Activated CD4-positive, alpha-beta T cell treated with anti-CD3 and anti-CD28 coated beads, Interleukin-2, amount 50 U/mL, for 16 hours (primary cell): ENCODE measurements around the gene TOGARAM2.

ENCODE experiments used
- DNase-seq: peaks from one replicate; pipeline ENCODE4 v3.0.0-alpha.2; 2020

Gene TOGARAM2

DNA sequence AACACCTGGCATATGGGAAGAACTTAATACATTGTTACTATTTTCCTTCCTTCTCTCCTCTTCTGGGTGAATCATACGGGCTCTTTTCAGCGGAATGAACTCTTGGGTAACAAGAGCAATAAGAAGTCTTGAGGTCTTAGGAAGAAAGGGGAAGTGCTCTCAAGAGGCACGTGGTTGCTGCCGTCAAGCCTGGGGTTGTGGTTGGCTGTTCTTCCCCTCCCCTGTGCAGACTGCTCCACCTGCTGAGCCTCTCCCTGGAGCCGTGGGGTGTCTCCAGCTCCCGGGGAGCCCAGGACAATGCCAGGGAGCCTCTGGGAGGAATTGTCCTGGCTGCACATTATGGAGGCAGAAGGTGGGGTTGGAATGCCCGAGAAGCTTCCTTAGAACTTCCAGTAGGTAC, 19.4 kb downstream of the TOGARAM2 start:
- no peak for DNase-seq

DNA sequence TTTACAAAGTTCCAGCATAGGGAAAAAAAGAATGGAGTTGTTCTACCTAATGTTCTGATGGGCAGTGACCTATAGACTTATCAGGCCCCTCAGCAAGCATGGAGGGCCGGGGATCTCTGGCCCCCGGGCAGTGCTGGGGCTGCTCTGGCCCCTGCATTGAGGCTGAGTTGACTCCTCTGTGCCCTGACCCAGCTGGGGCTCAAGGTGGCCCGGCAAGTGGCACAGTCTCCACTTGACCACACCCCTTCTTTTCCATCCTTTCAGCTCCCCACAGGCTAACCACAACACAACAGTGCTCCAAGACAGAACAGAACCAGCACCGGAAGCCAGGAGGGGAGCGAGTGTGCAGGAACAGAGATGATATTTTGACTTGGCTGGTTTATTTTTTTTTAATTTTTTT, 19.9 kb downstream of the TOGARAM2 start:
- no peak for DNase-seq

DNA sequence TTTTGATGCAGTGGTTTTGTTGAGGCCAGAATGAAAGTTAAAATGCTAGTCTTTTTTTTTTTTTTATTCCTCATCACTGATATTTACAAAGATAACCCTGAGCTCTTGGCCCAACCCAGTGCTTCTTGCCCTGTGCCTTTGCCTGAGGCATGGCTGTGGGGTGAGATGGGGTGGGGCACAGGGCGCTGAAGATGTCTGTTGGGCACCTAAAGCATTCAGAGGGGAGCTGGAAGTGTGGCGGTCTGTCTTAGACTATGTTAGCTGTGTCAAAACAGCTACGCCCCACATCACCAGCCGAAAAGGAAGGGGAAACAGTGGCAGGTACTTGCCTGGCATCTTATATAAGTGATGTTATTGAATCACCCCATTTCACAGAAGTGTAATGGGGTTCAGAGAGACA, 20.7 kb downstream of the TOGARAM2 start:
- DNase-seq: no peak

DNA sequence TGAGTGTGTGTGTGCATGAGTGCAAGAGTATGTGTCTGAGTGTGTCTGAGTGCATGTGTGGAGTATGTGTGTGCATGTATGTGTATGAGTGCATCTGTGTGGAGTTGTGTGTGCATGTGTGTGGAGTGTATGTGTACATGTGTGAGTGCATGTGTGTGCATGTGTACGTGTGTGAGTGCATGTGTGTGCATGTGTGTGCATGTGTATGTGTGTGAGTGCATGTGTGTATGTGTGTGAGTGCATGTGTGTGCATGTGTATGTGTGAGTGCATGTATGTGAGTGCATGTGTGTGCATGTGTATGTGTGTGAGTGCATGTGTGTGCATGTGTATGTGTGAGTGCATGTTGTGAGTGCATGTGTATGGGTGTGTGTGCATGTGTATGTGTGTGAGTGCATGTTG, 23.7 kb downstream of the TOGARAM2 start:
- no peak for DNase-seq

DNA sequence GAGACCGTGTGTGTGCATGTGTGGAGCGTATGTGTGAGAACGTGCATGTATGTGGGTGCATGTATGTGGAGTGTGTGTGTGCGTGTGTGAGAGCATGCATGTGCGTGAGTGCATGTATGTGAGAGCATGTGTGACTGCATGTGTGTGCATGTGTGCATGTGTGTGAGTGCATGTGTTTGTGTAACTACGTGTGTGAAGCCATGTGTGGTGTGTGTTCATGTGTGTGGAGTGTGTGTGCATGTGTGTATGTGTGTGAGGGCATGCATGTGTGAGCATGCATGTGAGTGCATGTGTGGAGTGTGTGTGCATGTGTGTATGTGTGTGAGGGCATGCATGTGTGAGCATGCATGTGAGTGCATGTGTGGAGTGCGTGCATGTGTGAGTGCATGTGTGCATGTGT, 24.2 kb downstream of the TOGARAM2 start:
- DNase-seq: no peak

DNA sequence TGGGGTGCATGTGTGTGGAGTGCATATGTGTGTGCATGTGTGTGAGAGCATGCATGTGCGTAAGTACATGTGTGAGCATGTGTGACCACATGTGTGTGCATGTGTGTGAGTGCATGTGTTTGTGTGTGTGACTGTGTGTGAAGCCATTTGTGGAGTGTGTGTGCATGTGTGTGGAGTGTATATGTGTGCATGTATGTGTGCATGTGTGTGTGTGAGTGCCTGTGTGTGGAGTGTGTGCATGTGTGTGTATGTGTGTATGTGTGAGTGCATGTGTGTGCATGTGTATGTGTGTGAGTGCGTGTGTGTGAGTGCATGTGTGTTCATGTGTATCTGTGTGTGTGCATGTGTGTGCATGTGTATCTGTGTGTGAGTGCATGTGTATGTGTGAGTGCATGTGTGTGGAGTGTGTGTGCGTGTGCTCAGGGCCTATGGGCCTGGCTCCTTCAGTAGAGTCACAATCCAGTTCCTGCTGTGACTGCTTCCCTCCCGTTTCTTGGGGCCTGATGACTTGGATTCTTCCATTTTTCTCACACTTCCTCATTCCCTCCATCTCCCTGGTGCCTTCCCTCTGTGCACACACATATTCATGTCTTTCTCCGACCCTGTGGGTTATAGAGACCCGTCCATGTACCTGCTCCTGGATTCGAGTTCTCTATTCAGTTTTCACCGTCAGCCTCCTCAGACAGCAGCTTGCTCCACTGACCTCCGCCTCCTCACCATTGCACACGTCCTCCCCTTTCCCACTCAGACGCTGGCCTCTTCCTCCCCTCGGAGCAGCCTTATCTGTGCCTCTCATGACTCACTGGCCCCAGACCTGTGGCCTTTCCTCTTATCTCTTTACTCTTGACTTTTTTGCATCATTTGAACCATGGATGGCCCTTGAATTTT, 25.2 kb downstream of the TOGARAM2 start:
- no peak for DNase-seq

DNA sequence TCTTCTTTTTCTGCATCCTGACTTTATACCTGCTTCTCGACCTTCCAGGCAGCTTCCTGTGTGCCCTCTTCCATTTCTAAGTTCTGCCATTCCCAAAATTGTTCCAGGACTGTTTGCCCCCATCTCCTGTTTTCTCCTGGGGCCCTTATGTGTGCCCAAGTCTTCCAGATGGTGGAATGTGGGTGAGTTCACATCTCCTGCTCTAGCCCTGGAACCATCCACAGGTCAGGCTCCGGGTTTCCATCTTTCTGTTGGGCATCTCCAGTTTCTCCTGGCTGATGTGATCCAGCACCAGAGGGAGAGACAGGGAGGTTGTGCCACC, 25.8 kb downstream of the TOGARAM2 start:
- no peak for DNase-seq

DNA sequence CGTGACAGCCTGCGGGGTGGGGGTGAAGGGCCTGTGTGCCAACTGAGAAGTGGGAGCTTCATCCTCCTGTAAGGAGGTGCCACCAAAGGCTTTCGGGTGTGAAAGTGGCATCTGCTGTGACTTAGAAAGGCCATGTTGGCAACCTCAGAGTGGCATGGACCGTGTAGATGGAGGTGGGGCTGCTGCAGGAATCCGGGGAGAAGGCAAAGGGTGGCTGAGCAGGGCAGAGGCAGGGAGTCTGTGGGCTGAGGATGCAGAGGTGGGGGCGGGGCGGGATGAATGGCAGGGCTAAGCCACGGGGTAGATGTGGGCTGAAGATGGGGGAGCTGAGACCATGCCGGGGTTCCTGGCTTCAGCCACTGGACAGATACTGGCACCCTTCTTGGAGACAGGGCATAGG, 28.2 kb downstream of the TOGARAM2 start:
- DNase-seq: no peak

DNA sequence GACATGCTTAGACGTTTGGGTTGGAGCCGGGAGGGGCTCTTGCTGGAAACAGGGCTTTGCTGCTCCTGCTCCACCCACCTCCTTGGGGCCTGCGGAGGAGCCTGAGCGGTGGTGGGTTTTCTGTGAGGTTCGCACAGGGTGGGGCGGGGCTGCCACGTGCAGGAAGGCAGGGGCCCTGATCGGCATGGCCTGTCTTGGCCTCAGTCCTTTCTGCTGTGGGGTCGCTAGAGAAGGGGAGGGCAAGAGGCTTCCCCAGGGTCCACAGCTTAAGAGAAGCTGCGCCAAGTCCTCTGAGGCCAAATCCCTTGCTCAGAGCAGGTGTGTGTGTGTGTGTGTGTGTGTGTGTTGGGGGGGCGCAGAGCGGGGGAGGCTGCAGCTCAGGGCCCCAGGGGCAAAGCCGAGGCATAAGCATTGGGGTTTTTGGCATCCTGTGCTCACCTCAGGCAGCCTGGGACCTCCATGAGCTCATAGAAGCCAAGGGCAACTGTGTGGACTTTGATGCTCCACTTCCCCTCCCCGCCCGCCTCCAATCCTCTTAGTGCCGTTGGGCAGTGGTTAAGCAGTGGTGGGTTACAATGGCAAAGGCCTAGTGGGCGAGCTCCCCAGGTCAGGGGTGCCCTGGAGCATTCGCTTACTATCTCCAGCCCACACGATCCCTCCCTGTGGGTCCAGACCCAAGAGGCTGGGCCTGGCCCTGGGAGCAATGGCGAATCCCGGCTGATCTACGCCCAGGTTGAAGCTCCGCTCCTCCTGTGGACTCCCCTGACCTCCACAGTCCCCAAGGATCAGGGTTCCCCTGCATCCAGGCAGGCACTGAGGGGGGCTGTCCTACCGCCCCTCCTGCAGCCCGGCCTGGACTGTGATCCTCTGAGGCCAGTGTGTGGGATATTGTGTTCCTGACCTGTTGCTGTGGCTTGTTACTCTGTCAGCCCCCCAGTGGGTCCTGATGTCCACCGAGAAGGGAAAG, 28.9 kb downstream of the TOGARAM2 start:
- DNase-seq: no peak

DNA sequence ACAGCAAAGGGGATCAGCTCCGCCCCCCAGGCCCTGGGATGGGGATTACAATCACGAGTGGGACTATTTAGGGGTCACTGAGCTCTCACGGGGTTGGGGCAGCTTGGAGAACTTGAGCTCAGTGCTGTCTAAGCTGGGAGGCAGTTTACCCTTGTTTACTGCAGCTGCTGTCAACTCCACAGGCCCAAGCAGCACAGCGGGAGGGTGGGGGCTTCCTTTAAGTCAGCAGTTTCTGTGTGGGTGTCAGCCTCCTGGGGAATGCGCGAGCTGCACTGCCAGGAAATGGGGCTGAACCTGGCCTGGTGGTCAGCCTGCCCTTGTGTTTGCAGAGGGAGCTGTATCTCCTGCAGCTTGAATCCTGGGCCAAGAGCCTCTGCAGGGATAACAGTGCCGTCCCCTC, 29.8 kb downstream of the TOGARAM2 start:
- DNase-seq: peak; percentile 24

DNA sequence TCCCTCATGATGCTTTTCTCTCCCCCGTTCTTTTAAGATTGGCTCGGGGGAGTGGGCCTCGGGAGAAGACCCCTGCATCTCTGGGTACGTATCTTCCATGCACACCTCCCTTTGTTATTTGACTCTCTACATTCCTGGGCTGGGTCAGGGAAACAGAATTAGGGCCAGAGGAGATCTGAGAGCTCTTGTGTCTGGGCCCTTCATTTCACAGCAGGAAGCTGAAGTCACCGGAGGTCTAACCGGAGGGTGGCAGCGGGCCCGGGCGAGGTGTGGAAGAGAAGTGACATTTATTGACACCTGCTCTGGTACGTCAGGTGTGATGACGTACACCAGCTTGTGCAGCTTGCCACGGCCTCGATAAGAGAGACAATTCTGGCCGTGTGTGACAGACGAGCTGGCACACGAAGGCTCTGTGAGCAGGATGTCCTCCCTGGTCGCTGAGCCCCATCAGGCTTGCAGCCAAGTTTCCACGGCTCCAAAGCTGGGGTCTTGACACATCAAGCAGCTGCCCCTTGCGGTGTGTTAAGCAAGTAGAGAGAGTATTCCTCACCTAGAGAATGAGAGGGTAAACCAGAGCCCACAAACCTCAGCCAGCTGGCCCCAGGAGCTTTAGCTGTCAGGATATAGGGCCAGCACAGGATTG, 30.4 kb downstream of the TOGARAM2 start:
- peak; percentile 32 for DNase-seq

DNA sequence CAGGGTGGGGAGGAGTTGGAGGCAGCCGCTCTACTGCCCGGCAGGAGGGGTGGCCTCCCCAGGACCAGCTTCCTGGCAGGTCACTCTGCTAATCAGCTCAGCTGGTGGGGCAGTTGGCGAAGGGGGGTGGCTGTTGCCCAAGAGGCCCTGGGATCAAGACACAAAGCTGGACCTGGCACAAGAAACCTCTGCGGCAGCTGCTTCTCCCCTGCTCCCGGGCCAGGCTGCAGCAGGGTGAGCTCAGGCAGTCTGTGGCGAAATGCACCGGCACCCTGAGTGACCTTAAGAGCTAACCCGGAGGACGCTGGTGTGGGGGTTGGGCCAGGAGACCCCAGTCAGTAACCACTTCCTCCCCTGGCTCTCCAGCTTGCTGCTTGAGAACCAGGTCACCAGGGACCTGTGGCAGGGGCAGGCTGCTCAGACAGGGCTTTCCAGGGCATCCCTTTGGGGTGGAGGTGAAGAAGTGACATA, 31.1 kb downstream of the TOGARAM2 start:
- peak; percentile 28 for DNase-seq

DNA sequence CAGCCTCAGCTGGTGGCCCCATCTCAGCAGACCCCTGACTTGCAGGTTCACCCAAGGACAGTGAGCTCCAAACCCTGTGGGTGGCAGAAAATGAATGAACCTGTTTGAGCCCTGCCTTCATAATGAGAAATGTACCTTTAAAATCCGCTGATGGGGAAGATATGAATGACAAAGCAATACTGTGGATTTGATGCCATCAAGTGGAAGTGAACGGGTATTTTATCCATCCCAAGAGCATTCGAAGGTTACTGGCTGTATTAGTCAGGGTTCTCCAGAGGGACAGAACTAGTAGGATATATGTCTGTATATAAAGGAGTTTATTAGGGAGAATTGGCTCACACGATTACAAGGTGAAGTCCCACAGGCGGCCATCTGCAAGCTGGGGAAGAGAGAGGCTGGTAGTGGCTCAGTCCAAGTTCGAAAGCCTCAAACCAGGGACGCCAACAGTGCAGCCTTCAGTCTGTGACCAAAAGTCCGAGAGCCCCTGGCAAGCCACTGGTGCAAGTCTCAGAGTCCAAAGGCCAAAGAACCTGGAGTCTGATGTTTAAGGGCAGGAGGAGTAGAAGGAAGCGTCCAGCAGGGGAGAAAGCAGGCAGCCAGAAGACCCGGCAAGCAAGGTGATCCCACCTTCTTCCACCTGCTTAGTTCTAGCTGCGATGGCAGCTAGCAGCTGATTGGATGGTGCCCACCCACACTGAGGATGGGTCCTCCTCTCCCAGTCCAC, 32.1 kb downstream of the TOGARAM2 start:
- DNase-seq: peak; percentile 18

DNA sequence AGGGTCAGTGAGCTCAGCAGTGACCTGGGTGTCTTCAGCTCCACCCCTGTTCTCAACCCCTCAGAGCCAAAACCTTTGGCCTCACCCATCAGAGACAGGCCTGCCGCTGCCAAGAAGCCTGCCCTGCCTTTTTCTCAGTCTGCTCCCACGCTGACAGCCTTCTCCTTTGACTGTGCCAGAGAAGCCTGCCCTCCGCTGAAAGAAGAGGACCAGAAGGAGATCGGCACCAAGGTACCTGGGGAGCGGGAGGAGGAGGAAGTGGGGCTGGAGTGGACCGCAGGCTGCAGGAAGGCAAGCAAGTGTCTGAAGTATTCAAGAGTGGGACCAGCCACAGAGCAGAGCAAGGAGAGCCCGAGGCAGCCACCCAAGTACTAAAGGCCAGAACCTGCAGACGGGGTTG, 33.2 kb downstream of the TOGARAM2 start:
- no peak for DNase-seq

DNA sequence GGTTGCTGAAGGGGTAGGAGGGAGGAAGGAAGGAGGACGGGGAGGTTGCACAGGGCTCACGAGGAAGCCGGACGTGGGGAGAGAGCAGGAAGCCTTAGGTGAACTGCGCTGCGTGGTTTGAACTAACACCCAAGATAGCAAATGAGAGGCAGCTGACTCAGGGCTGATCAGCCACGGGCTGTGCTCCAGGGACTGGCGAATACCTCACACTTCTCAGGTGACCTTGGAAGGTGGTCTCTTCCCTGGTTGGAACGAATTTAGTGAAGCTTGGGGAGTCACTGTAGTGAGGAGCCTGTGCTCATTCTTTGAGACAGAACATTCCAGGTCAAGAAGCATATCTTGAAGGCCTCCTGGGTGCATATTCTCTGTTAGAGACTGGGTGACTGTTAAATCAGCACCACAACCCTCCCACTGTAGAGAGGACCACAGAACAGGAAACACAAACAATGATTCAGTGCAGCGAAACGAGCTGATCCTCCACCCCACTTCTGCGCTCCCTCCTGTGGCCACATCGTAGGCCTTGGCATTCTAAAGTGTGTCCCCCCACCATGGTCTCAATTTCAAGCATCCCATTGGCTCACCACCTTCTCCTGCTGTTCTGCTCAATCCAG, 33.8 kb downstream of the TOGARAM2 start:
- peak; percentile 79 for DNase-seq

DNA sequence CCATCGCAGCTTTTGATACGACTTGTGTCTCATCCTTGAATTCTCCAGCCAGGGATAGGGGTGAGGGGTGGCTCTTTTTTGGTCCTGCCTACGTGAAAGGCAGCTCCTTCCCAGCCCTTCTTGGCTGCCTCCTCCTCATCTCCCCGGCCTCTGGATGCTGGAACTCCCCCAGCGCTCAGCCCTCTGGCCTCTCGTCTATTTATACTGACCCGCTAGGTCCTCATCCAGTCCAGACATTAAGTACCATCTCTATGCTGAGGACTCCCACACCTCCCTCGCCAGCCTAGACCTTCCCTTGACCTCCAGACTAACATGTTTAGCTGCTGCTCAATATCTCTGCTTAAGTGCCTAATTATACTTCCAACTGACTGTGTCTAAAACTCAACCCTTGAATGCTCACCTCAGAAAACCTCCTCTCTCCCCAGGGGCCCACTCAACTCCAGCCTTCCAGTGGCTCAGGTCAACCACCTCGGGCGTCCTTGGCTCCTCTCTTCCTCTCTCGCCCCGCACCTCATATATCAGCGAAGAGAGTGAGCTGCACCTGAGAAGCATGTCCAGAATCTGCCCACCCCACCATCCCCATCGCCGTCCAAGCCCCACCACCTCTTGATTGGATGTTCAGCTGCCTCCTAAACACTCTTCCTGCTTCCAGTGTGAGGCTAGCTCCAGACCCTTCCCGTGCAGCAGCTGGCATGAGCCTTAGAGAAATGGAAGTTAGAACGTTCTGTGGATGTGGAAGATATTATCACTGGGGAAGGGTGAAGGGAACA, 34.8 kb downstream of the TOGARAM2 start:
- DNase-seq: no peak

DNA sequence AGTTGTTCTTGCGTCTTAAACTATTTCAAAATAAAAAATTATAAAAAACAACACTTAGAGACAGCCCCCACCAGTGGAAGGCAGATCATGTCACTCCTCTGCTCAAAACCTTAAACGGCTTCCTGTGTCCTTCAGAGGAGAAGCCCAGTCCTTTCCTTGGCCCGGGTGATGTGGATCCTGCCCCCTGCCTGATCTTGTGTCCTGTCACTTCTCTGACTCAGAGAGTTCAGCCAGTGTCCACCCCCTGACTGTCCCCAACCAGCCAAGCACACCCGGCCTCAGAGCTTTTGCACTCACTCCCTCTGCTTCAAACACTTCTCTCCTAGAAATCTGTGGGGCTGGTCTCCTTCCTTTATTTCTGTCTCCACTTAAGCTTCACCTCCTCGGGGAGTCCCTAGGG, 35.4 kb downstream of the TOGARAM2 start:
- no peak for DNase-seq

DNA sequence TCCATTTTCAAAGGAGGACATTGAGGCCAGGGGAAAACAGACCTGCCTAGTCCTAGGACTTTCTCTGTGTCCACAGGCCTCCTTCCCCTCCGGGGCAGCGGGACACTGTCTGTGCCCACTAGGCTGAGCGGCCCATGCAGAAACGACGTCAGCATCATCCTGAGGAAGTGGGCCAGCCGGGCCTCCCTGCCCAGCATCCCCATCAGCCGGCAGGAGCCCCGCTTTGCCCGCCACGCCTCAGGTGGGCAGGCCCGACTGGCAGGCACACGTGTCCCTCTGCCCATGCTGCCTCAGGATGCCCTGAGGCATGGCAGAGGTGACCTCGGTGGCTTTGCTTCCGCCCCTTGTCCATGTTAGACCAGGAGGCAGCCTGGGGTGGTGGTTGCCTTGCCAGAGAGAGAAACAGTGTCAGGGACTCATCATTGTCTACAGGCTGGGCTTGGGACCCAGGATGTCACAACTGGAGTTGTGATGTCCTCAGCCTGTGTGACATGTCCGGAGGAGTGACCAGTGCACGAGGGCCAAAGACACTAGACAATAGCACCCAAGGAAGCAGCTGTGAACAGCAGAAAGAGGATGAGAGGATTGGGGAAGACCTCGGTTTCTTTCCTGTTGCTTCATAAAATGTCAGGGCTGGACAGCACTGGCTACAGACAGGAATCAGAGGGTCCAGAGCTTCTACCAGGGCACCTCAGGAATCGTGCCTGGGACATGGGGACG, 36.8 kb downstream of the TOGARAM2 start:
- DNase-seq: no peak

DNA sequence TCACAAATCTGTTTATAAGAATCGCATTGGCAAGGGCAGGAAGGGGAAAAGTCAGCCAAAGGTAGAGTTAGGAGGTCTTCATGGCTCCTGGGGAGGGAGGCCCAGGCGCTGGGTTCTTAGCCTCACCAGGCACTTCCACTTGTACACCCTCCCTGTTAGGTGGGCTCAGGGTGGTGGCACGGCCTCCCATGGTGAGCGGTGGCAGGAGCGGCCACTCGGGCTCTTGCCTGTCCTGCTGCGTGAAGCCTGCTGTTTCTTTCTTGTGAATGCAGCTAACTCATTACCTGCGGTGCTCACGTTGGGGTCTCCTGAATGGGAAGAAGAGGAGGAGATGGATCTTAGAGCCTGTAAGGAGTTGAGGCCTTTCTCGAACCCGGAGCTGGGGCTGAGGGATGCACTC, 40.8 kb downstream of the TOGARAM2 start:
- no peak for DNase-seq

DNA sequence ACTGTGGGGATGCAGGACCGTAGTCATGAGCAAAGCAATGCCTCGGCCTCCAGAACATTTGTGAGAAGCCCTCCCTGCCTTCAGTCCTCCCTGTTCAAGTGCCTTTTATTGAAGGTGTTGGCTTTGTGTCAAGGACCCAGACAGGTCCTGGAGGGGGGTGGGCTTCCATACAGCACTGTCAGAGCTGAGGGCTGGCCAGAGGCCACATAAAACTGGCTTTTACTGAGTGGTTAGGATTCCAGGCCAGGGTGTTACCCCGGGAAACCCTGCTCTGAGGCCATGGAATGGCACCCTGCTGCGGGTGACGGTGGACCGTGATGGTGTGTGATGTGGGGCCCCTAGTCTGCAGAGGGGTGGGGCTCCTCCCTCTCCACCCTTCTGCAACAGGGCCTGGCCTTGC, 41.6 kb downstream of the TOGARAM2 start:
- no peak for DNase-seq

DNA sequence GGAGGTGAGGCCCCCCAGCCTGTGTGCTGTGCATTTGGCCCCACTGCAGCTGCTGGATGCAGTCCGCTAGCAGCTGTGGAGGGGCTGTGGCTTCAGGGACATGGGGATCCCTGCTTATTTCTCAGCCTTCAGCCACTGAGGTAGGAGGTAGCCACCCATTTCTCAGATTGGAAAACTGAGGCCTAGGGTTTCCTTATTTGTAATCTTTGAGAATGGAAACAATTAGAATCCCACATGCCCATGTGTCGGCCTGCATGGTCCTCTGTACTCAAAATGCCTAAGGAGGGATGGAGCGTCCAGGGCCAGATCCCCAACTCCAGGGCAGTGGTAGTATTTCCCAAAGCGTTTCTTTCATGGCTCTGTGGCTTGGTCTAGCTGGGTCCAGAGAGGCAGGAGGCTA, 42.1 kb downstream of the TOGARAM2 start:
- DNase-seq: no peak
